Measurements from ENCODE around the gene HP1BP3.

DNA sequence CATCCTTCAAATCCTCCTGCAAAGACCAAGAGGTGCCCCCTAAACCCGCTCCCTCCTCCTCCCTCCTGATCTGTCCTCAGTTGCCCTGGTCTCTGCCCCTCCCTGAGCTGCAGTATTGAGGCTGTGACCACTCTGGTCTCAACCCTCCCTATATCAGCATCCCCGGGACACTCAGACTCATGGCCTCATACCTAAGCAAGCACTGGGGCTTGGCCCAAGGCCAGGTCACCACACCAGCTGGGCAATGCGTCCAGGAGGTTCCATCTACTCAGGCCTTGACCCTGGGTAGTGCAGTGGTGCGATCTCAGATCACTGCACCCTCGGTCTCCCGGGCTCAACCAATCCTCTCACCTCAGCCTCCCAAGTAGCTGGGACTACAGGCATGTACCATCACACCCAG, 79.0 kb downstream of the HP1BP3 start:
- no peak for TF ChIP-seq POLR2AphosphoS5 (IDR thresholded peaks at IDR 0.05)
- TF ChIP-seq, protein P1, sequence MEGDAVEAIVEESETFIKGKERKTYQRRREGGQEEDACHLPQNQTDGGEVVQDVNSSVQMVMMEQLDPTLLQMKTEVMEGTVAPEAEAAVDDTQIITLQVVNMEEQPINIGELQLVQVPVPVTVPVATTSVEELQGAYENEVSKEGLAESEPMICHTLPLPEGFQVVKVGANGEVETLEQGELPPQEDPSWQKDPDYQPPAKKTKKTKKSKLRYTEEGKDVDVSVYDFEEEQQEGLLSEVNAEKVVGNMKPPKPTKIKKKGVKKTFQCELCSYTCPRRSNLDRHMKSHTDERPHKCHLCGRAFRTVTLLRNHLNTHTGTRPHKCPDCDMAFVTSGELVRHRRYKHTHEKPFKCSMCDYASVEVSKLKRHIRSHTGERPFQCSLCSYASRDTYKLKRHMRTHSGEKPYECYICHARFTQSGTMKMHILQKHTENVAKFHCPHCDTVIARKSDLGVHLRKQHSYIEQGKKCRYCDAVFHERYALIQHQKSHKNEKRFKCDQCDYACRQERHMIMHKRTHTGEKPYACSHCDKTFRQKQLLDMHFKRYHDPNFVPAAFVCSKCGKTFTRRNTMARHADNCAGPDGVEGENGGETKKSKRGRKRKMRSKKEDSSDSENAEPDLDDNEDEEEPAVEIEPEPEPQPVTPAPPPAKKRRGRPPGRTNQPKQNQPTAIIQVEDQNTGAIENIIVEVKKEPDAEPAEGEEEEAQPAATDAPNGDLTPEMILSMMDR (IDR thresholded peaks at IDR 0.05) = no peak
- no peak for TF ChIP-seq EP300 (IDR thresholded peaks at IDR 0.05)

Measured in suprapubic skin (tissue), 4 donors.